DND-41 (cell line): ENCODE data around the gene PHLPP1.
"Not testable (repeated sequence)": the region's sequence is repeated elsewhere in the genome, so short reads cannot be mapped to it uniquely, and the experiment has no call there.

Experiments
- ATAC-seq: fragments of 200-7000 bp; cut with Tn5 transposase; 3 replicates; pipeline ENCODE4 v1.9.1; 2021; ENCODE audit warnings: low read depth; ENCODE audit not compliant: insufficient read depth
- DNase-seq: peaks from one replicate; pipeline ENCODE4 v3.0.0-alpha.2; 2020
- H2AFZ ChIP-seq: 2 replicates; pipeline ENCODE4 v1.6.0; 2012; ENCODE audit warnings: low read depth, low read length
- H3K27ac ChIP-seq: 2 replicates; pipeline ENCODE4 v1.5.1; 2012; ENCODE audit warnings: low read length, inconsistent platforms
- H3K27me3 ChIP-seq: fragments of 200-600 bp; sonication (generic); 2 replicates; pipeline ENCODE4 v1.6.0; 2012; ENCODE audit warnings: low read length, mild to moderate bottlenecking, inconsistent platforms; ENCODE audit not compliant: insufficient read depth, poor library complexity
- H3K36me3 ChIP-seq: 2 replicates; pipeline ENCODE4 v1.5.1; 2012; ENCODE audit warnings: low read length, inconsistent platforms; ENCODE audit not compliant: insufficient read depth
- H3K4me1 ChIP-seq: 2 replicates; pipeline ENCODE4 v1.5.1; 2012; ENCODE audit warnings: mild to moderate bottlenecking, low read length; ENCODE audit not compliant: insufficient read depth
- H3K4me2 ChIP-seq: 2 replicates; pipeline ENCODE4 v1.6.0; 2012; ENCODE audit warnings: mild to moderate bottlenecking, moderate library complexity, low read length, inconsistent platforms; ENCODE audit not compliant: insufficient read depth
- H3K4me3 ChIP-seq, 2 experiments: fragments of 200-600 bp in 1 of 2; shearing (Covaris generic) in 1 of 2; 2 replicates each; pipeline ENCODE4 v1.5.1; 2012 to 2016; ENCODE audit warnings: inconsistent platforms in 2 of 2, low read length in 2 of 2, mild to moderate bottlenecking in 2 of 2, low read depth in 1 of 2, moderate library complexity in 1 of 2
- H3K79me2 ChIP-seq: 2 replicates; pipeline ENCODE4 v1.6.0; 2012; ENCODE audit warnings: low read length, inconsistent platforms; ENCODE audit not compliant: insufficient read depth
- H3K9ac ChIP-seq: 2 replicates; pipeline ENCODE4 v1.6.0; 2012; ENCODE audit warnings: low read depth, mild to moderate bottlenecking, inconsistent platforms, low read length, moderate library complexity
- H3K9me3 ChIP-seq: 2 replicates; pipeline ENCODE4 v1.5.1; 2012; ENCODE audit warnings: low read length, moderate library complexity, mild to moderate bottlenecking, inconsistent platforms; ENCODE audit not compliant: insufficient read depth, severe bottlenecking
- H4K20me1 ChIP-seq: 2 replicates; pipeline ENCODE4 v1.6.0; 2012; ENCODE audit warnings: low read length; ENCODE audit not compliant: insufficient read depth
- EZH2 ChIP-seq: IDR thresholded peaks from 3 replicates; pipeline ENCODE4 v1.6.1; 2012; ENCODE audit warnings: borderline replicate concordance, low read depth, mild to moderate bottlenecking, moderate library complexity, low read length, inconsistent platforms; ENCODE audit not compliant: severe bottlenecking
- TF ChIP-seq, protein P1 (sequence below): IDR thresholded peaks from 2 replicates; pipeline ENCODE4 v1.5.1; 2012; ENCODE audit warnings: borderline replicate concordance, low read length, moderate library complexity, mild to moderate bottlenecking; ENCODE audit not compliant: poor library complexity, severe bottlenecking; ENCODE audit errors: extremely low read depth

The PHLPP1 gene

DNA sequence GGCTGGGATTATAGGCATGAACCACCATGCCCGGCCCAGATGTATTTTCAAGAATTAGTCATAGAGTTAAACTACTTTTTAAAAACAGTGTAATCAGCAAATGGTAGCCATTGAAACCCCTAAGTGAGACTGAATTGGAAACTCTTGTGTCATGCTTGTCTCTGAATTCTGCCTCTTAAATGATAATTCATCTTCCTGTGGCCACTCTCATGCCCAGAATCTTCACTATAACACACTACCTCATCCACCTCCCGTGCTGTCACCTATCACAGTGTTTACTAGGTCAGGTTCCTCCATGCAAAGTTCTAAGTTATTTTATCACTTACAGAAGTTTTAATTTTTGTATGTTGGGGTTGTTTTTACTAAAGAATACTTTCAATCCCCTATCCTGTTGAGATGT lies 197.5 kb downstream of the PHLPP1 start:
- no peak overlapping the region for H3K27ac ChIP-seq
- no peaks in the 10 kb centered on the region for H3K27me3 ChIP-seq
- no peaks in the 10 kb centered on the region for H3K9me3 ChIP-seq
- H3K79me2 ChIP-seq = no peaks in the 10 kb centered on the region
- H3K9ac ChIP-seq = no peak overlapping the region
- no peak overlapping the region for H3K4me3 ChIP-seq
- H3K36me3 ChIP-seq = peaks cover 3% of the 10 kb centered on the region; the same call in 1 of the 2 replicates
- ATAC-seq = no peak
- no peaks in the 10 kb centered on the region for H3K4me1 ChIP-seq
- no peak overlapping the region for H2AFZ ChIP-seq
- H4K20me1 ChIP-seq = no peaks in the 10 kb centered on the region
- no peak for DNase-seq
- no peak overlapping the region for H3K4me2 ChIP-seq
- no peak for TF ChIP-seq EZH2
- TF ChIP-seq, protein P1, sequence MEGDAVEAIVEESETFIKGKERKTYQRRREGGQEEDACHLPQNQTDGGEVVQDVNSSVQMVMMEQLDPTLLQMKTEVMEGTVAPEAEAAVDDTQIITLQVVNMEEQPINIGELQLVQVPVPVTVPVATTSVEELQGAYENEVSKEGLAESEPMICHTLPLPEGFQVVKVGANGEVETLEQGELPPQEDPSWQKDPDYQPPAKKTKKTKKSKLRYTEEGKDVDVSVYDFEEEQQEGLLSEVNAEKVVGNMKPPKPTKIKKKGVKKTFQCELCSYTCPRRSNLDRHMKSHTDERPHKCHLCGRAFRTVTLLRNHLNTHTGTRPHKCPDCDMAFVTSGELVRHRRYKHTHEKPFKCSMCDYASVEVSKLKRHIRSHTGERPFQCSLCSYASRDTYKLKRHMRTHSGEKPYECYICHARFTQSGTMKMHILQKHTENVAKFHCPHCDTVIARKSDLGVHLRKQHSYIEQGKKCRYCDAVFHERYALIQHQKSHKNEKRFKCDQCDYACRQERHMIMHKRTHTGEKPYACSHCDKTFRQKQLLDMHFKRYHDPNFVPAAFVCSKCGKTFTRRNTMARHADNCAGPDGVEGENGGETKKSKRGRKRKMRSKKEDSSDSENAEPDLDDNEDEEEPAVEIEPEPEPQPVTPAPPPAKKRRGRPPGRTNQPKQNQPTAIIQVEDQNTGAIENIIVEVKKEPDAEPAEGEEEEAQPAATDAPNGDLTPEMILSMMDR = no peak

DNA sequence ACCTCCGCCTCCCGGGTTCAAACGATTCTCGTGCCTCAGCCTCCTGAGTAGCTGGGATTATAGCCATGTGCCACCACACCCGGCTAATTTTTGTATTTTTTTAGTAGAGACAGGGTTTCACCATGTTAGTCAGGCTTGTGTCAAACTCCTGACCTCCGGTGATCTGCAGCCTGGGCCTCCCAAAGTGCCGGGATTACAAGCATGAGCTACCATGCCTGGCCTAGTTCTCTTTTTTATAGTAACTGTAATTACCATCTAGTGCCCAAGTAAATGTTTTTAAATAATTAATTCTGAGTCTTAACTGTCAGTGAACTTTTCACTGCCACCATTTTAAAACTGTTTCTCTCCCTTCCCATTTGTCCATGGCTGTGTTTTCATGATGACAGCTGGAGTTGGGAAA lies 198.5 kb downstream of the PHLPP1 start:
- H3K27me3 ChIP-seq, H3K79me2 ChIP-seq, H3K4me1 ChIP-seq, H3K27ac ChIP-seq, H3K9me3 ChIP-seq, DNase-seq, H2AFZ ChIP-seq, H3K9ac ChIP-seq, H3K36me3 ChIP-seq, H3K4me3 ChIP-seq, H3K4me2 ChIP-seq, H4K20me1 ChIP-seq, ATAC-seq: not testable (repeated sequence)

DNA sequence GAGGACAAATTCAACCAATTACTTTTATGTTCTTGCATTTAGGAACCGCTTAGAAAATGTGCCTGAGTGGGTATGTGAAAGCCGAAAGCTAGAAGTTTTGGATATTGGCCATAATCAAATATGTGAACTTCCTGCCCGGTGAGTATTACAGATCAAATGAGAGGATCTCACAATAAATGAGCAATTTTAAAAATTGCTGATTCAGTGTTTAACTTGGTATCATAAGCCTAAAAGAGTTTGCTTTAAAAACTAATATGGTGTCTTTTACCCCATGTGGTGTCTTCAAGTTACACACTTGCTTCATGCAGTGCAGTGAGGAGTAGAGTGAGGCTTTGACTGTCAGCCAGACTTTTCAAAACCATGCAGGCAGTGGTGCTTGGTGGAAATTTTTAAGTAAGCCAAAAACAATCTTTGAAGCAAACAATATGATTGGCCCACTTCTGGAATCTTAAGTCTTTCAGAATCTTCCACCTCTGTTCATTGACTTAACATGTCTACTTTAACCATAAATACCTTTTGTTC lies 199.6 kb downstream of the PHLPP1 start:
- no peaks in the 10 kb centered on the region for H3K9me3 ChIP-seq
- TF ChIP-seq, protein P1 = no peak
- TF ChIP-seq EZH2 = no peak
- DNase-seq (no peak), ATAC-seq (no peak)
- no peak overlapping the region for H3K27ac ChIP-seq
- no peak overlapping the region for H3K4me3 ChIP-seq
- no peaks in the 10 kb centered on the region for H3K27me3 ChIP-seq
- peaks cover 3% of the 10 kb centered on the region; the same call in 1 of the 2 replicates for H3K36me3 ChIP-seq
- no peaks in the 10 kb centered on the region for H3K4me1 ChIP-seq
- H2AFZ ChIP-seq = no peak overlapping the region
- H4K20me1 ChIP-seq = no peaks in the 10 kb centered on the region
- H3K9ac ChIP-seq = no peak overlapping the region
- H3K4me2 ChIP-seq = no peak overlapping the region
- H3K79me2 ChIP-seq = no peaks in the 10 kb centered on the region

DNA sequence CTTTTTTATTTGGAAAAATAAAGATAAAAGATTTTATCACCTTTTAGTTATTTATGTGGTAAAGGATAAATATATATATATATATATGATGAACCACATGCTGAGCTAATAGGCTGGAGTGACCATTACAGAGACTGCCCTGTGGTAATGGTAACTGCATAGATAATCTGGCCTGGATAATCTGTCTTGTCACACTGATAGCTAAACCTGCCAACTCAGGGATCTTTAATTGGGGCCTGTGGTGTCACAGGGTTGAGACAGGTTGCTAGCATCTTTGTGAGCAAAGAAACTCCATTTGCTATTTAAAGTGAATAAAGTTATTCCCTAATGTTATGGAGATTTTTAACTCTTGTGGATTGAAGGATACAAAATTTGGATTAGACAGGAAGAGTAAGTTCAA lies 203.0 kb downstream of the PHLPP1 start:
- Histone ChIP-seq H3K4me3 (no peak overlapping the region), H3K79me2 (no peaks in the 10 kb centered on the region), H3K4me2 (no peak overlapping the region), H3K9me3 (no peaks in the 10 kb centered on the region), H3K27ac (no peak overlapping the region), H3K9ac (no peak overlapping the region), H3K27me3 (no peaks in the 10 kb centered on the region), H2AFZ (no peak overlapping the region), H3K4me1 (no peaks in the 10 kb centered on the region), H3K36me3 (peaks cover 3% of the 10 kb centered on the region; the same call in 1 of the 2 replicates), H4K20me1 (no peaks in the 10 kb centered on the region)
- no peak for ATAC-seq
- no peak for TF ChIP-seq EZH2
- TF ChIP-seq, protein P1 = no peak
- no peak for DNase-seq
